ENCODE data around the gene PRR12.

PRR12 gene, protein sequence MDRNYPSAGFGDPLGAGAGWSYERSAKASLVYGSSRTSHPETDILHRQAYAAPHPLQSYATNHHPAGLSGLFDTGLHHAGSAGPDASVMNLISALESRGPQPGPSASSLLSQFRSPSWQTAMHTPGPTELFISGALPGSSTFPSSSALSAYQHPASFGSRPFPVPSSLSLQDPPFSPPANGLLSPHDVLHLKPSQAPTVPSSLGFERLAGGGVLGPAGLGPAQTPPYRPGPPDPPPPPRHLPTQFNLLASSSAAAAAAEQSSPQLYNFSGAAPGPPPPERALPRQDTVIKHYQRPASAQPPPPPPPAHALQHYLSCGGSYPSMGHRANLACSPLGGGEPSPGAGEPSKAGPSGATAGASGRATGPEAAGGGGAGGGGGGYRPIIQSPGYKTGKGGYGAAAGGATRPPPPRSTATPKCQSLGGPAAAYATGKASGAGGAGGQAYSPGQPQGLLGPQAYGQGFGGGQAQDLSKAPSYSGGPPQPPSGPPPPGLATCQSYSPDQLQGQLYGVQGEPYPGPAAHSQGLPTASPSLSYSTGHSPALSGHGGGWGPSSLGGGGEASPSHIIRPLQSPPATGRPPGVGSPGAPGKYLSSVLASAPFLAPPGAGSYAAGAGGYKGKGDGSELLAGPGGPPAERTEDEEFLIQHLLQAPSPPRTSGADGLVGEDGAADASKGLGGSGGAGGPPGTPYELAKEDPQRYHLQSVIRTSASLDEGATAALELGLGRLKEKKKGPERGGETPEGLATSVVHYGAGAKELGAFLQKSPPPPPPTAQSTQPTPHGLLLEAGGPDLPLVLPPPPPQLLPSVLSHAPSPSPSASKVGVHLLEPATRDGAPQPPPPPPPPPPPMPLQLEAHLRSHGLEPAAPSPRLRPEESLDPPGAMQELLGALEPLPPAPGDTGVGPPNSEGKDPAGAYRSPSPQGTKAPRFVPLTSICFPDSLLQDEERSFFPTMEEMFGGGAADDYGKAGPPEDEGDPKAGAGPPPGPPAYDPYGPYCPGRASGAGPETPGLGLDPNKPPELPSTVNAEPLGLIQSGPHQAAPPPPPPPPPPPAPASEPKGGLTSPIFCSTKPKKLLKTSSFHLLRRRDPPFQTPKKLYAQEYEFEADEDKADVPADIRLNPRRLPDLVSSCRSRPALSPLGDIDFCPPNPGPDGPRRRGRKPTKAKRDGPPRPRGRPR (N-terminal part only)

DNA sequence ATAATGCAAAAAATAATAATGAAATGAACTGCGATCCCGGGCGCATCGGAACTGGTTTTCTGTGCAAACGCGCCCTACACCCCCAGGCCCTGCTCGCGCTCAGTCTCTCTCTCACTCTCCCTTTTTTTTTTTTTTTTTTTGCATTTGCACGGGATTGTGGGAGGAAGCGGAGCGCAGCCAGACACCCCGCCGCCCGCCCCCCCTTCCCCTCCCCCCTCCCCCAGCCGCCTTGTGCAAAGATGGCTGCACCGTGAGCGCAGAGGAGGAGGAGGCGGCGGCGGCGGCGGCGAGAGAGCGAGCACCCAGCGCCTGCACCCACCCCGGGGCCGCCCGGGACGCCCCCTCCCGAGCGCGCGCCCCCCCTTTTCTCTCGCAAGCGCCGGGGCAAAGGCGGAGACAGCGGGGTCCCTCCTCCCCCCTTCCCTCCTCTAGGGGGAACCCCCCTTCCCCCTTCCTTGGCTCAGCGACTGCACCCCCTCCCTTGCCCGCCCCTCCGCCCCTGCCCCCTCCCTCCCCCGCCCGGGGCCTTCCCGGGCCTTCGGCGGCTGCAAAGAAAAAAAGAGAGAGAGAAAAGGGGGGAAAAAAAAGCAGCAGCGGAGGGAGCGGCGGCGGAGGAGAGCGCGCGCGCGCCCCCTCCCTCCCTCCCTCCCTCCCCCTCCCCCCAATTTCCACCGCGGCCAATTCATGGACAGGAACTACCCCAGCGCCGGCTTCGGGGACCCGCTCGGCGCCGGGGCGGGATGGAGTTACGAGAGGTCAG, at the start of gene PRR12:
Gene PRR12, plus strand, starts transcription at position 212 of the 760 bp plus-strand sequence. Its CDS starts 473 bp downstream, at position 685.
- DNase-seq, result peak; percentile 43

DNA sequence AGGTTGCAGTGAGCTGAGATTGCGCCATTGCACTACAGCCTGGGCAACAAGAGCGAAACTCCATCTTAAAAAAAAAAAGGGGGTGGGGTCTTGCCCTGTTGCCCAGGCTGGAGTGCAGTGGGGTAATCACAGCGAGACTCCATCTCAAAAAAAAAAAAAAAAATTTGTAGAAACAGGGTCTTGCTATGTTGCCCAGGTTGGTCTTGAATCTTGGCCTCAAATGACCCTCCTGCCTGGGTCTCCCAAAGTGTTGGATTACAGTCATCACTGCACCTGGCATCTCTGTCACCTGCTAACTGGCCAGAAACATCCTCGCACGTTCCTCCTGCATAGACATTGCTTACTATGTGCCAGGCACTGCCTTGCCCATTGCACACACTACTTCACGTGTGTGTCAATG, 49.1 kb upstream of the PRR12 start:
- DNase-seq, result no peak

DNA sequence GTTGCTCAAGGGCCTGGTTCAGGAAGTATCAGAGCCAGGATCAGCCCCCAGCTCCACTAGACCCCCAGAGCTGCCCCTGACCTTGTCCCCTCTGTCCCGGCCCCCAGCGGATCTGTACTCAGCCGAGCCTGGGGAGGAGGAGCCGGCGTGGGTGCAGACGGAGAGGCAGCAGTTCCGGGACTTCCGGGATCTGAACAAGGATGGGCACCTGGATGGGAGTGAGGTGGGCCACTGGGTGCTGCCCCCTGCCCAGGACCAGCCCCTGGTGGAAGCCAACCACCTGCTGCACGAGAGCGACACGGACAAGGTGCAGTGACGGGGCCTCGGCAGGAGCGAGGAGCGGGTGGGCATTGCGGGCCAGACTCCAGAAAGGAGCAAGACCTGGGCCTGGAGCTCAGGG, 48.5 kb upstream of the PRR12 start:
- no peak for DNase-seq

DNA sequence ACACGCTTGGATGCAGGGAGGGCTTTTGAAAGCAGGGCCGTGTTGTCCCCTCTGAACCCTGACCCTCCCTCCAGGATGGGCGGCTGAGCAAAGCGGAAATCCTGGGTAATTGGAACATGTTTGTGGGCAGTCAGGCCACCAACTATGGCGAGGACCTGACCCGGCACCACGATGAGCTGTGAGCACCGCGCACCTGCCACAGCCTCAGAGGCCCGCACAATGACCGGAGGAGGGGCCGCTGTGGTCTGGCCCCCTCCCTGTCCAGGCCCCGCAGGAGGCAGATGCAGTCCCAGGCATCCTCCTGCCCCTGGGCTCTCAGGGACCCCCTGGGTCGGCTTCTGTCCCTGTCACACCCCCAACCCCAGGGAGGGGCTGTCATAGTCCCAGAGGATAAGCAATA, 48.0 kb upstream of the PRR12 start:
- DNase-seq, result no peak

DNA sequence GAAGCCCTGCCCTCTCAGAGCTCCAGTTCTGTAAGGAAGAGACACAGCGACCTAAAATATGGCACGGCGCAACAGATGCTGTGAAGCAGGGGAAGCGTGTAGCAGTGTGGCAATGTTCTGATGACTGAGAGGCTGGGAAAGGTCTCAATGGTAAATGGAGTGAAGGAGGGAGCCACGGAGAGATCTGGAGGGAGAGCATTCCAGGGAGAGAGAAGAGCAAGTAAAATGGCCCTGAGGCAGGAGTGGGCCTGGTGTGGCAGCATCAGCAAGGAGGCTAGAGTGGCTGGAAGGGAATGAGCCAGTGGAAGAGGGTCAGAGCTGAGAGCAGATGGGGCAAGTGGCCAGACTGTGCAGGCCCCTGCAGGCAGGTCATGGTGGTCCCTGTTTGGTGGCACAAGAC, 46.8 kb upstream of the PRR12 start:
- no peak for DNase-seq

DNA sequence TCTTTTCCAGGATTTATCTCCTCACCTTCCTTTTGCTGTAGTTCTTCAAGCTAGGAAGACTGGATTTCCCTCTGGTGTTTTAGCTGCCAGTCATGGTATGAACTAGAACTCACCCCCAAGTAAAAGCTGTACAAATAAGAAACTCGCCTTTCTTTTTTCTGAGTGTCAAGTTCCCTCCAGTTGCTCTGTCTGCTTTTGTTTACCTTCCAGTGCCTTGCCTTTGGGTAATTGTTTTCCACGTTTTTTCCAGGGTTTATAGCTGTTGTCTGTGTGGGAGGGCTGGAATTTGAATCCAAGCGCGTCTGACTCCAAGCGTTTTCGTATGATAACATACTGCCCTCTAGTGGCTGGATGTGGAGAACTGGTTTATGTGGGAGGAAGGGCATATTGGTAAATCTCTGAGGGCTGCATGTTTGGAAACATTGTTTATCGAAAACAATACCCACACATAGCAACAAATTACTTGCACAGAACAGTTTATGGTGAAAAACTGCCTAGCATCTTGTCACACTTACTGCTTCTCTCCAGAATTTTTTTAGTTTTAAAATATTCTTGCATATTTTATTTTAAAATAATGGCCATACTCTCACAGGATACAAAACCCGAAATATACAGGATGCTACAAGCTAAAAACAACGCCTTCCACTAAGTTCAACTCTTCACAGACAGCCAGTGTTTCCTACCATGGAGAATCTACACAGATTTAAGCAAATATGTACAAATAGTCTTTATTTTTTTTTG, 44.0 kb upstream of the PRR12 start:
- peak; percentile 62 for DNase-seq

DNA sequence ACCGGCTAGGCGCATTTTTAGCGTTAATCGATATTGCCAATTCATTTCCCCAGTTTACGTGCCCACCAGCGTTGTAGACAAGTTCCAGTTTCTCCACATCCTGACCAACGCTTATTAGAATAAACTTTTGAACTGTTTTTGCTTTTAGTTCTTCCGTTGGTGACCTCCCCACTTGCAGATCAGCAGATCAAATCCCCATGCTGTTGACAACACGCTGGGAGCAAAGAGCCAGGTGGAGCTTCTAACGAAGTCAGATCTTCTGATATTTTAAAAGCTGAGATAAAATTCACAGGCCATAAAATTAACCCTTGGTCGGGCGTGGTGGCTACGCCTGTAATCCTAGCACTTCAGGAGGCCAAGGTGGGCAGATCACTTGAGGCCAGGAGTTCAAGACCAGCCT, 41.9 kb upstream of the PRR12 start:
- no peak for DNase-seq

DNA sequence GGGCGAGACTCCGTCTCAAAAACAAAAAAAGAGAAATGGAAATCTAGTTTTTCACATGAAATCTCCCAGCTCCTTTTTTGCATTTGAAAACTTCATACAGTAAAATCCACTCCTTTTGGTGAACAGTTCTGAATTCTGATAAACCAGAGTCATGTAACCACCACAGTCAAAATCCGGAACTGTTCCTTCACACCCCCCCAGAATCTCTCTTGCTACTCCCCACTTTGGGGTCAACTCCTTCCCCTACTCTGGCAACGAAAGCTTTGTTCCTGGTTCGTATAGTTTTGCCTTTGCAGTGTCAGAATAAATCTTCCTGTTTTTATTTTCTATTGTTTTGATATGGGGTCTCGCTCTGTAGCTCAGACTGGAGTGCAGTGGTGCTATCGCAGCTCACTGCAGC, 39.5 kb upstream of the PRR12 start:
- DNase-seq, result no peak

DNA sequence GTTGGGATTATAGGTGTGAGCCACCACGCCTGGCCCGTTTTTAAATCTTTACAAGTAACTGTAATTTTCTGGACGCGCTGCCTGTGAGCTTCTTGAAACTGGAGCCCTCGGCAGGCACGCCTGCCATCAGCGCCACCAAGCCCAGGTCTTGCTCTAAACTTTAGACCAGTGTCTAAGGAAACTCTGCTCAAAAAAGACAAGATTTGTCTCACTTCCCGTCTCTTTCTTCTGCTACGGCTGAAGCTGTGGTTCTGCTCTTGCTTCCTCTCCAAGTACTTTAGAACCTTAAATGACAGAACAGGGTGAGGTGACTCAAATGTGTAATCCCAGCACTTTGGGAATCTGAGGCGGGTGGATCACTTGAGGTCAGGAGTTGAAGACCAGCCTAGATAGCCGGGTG, 38.2 kb upstream of the PRR12 start:
- DNase-seq, result no peak

DNA sequence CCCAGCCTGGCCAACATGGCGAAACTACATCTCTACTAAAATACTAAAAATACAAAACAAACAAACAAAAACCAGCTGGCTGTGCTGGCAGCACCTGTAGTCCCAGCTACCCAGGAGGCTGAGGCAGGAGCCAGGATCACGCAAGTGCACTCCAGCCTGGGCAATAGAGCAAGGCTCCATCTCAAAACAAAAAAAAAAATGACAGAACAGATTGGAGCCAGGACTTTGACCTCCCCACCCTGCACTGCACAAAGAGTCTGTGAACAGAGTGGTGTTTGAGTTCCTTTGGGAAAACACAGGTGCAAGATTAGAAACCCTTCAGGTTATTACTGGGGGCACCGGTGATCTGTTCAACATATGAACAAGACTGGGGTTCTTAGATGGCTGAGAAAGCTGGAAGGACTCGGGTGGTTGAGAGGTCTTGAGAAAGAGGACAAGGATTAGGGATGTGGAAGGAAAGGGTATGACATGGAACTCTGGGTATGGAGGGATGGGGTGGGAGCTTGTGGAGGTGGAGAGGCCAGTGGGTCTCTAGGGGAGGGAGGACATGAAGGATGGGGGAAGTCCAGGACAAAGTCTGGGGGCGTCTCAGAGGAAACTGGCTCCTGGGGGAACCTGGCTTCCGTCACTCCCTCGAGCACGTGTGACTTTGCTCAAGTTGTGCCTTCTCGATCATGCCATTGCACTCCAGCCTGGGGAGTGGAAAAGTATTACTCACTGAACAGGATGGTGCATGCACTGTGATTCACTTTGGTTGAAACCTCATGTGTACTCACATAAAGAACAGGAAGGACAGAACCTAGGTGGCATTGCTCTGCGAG, 37.3 kb upstream of the PRR12 start:
- DNase-seq, result no peak

DNA sequence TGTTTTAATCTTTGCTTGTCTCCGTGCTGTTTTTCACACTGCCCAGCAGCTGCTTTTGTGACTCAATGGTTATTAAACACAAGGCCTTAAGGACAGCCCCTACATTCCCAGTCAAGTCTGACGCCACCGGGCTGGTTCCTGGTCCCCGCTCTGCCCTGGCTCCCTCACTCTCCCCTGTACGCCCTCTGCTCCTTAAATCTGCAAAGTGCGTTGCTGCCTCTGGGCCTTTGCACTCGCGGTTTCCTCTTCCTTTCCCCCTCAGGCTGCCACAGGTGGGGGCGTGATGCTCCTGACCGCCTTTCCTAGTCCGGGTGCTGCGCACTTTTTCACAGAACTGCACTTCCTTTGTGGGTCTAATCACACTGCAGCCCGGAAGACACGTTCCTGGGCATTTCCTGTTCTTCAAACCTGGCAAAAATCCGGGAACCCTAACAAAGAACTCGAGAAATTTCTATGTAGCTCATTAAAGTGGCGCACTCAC, 36.2 kb upstream of the PRR12 start:
- DNase-seq, result no peak

DNA sequence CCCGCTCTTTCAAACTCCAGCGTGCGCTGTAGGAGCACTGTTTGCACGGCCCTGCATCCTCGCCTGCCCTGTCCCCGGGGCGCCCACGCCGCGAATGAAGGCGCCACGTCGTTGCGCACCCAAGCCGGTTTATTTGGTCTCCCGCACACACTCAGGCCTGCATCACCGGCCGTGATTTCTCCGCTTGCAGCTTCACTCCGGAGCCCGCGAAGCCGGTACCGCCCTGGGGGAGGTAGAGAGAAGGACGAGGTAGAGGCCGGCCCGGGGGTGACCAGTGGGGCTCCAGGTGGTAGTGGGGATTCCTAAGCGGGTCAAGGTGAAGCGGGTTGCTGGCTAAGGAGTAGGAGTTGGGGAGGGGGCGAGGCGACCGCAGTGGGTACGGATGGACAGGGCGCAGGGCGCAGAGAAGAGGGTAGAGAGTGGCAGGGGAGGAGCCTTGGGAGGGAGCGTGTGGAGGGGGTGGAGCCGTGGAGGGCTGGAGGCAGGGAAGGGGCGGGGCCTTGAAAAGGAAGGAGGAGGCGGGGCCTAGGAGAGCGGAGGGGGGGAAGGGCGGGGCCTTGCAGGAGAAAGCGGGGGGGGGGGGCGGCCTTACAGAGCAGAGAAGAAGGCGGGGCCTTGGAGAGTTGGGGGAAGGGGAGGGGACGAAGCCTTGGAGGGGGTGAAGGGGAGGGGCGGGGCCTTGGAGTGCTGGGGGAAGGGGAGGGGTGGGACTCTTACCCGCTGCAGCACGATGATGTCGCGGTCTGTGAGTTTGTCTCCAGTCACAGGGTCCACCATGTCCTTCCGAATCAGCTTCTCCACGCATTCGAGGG, 35.2 kb upstream of the PRR12 start:
- no peak for DNase-seq

DNA sequence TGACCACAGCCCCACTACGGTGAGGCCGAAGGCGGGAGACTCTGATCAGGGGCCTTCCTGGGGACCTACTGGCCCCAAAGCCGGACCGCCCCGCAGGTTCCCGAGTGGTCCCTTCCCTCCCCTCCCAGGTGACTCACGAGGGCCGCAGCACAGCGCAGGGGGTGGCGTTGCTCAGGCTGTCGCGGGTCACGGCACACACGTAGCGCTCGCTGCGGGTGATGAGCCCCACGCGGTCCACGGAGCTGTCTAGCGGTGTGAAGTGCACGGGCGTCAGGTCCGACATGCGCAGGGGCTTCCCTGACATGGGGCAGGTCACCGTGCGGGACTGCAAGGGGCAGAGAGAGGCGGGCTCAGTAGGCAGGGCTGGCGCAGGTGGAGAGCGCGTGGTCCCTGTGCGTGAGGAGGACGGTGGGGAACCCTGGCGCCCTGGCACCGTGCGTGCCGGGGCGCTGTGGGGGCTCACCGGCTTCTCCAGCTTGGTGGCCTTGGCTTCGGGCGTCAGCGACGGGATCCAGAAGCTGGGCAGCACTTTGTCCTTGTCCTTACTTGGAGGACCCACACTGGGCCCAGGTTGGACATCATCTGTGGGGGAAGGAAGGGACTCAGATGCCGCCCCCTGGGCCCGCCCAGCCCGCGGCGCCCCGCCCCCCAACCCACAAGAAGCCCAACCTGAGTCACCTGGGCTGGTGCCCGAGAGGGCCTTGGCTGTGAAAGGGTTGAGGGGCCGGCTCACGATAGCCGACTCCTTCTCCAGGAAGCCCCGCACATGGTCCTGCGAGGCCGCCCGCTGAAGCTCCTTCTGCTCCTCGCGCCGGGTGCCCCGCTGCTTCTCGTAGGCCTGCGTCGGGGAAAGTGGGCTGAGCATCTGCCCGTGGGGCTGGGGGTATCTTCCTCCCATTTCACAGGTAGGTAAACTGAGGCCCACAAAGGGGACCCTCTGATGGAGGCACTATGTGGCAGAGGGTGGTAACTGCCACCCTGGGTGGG, 34.3 kb upstream of the PRR12 start:
- no peak for DNase-seq

DNA sequence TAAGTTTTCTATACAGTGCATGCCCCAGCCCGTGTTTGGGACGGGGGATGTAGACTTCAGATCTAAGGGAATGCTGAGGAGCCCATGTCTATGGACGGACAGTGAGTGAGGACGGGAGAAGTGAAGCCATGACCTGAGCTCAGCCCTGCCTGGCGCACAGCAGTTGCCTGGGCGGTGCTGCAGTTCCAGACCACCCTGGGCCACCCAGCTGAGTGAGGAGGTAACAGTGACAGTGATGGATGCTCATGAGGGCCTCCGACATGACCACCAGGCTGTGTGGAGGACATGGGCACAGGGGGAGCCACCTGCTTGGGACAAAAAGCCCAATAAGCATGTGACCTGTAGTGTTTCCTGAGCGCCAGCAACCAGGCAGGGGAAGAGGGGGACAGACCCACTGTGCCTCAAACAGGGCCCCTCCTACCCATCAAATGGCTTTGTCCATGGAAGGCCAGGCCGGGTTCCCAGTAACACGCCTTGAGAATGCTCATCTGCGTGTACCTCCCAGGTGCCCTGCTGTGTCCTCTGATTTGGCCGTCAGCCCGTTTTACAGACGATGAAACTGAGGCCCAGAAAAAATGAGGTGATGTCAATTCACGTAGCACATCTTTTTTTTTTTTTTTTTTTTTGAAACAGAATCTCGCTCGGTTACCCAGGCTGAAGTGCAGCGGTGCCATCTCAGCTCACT, 33.2 kb upstream of the PRR12 start:
- no peak for DNase-seq

DNA sequence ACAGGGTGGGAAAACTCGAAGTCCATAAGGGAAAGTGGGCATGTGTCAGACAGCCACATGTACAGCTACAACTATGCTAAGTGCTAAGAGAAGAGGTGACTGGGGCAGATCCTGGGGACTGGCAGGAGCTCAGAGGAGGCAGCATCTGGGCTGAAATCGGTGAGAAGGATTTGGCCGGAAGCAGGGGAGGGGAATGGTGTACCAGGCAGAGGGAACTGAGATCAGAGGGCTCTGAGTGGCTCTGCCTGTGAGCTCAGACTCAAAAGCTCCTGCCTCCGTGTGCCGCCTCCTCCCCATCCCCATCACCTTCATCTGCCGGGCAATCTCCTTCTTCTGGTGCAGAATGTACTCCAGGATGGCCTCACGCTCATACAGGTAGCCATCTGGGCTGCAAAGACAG, 32.4 kb upstream of the PRR12 start:
- DNase-seq, result no peak

DNA sequence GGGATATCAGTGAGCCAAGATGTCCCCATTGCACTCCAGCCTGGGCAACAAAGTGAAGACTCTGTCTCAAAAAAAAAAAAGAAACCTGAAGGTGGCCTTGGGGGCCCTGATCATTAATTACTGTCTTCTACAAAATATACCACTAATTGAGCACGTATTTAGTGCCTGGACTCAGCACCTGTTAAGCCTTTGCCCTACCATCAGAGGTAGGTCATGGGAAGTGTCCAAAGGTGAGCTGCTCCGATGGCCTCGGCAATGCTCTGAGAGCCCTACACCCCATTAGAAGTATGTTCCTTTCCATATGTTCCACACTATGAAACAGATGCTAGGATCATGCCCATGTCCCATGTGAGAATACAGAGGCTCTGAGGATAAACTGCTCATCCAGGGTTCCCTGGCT, 31.5 kb upstream of the PRR12 start:
- no peak for DNase-seq

DNA sequence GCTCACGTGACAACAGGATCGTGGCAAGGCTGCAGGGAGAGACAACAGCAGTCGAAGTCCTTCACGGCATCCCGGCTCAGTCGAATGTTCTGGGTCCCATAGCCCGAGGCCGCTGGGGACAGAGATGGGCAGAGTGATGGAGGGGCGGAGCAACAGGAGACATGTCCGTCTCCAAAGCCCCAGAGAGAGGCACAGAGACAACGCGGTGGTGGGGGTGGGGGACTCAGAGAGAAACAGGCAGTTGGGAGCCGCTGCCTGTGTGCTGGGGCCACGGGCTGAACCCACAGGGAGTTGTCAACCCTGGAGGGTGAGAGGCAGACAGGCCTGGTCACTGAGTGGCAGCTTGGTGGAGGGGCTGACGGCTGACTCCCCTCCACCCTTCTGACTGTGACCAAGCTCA, 31.1 kb upstream of the PRR12 start:
- DNase-seq, result no peak

DNA sequence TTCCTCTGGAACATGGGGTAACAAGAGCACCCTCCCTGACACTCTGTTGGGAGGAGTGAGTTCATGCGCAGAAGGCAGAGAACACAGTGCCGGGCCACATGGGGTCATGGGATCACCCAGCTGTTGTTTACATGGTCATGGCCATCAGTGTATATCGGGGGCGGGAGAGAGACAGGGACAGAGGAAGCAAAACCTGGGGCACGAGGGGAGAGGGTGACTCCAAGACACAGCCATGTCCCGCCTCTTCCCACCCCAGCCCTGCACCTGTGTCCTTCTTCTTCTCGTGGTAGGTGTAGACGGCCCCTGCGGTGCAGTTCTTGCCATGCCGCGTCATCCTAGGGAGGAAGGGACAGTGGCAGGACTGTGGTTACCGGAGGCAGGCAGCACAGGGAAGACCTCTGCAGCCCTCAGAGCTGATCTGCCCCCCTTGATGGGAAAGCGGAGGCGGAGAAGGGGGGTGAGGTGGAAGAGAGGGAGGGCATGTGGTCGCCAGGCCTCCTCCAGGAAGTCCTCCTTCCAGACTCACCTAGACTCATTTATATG, 30.6 kb upstream of the PRR12 start:
- DNase-seq, result no peak

Data from DMS153 (cell line).